Measurements from ENCODE around the gene DNMT3A. TPM values are rescaled to one million over a fixed set of nuclear protein-coding genes. Genes with fewer than 3 reads are reported as not detected.

DNMT3A gene
- total RNA-seq, 1 experiment from 2014 or later: 12.2 TPM

DNA sequence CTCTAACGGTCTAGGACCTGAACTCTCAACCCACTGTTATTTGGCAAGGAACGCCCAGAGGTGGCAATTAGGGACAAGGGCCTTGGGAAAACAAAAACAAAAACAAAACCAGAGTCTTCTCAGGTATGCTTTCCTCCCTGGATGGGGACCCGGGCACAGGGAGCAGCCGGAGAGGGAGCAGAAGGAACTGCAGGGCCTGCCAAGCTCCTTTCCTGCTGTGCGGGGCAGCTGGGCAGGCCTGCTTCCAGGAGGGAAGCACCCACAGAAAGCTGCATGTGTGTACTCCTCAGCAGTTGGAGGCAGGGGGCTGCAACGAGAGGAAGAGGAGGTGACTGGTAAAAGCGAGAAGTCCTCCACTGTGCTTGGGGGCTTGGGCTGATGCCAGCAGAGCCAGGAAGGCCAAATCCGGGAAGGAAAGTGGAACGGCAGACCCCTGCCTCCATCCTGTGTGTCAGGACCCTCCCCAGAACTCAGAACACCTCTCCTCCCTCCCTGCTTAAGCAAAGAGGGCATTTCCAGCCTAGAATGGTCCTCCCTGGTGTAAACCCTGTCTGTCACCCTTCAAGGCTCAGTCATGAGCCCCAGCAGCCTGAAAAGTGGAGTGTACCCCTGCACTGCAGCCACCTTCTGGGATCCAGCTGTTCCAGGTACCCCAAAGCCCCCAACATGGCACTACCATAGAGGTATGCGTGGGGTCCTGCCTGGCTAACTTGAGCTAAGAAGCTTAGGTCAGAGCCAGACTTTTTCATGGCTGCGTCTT lies 56.3 kb downstream of the DNMT3A start:
- Histone ChIP-seq H3K4me1 (ENCODE audit: insufficient read depth, low read length) (no peaks in the 10 kb centered on the region), H3K4me3 (ENCODE audit: low read length) (no peak overlapping the region), H3F3A (ENCODE audit: low read length, unreplicated experiment) (no peaks in the 10 kb centered on the region), H3K9me3 (ENCODE audit: low read length) (no peaks in the 10 kb centered on the region), H4K20me1 (ENCODE audit: low read length) (no peaks in the 10 kb centered on the region), H3K36me3 (ENCODE audit: low read depth, low read length) (no peaks in the 10 kb centered on the region), H3K9me2 (replicated peaks; ENCODE audit: low read length) (no peaks in the 10 kb centered on the region), H3K27ac (ENCODE audit: low read length) (no peak overlapping the region), H2AFZ (ENCODE audit: low read length) (no peak overlapping the region), H3K27me3 (ENCODE audit: low read length) (no peaks in the 10 kb centered on the region), H3K79me2 (ENCODE audit: low read length) (no peaks in the 10 kb centered on the region), H3K9ac (ENCODE audit: low read length) (no peak overlapping the region), H3K4me2 (ENCODE audit: low read length) (no peak overlapping the region)
- intact Hi-C loops (cut with micrococcal nuclease): no loop called here
- no peak for TF ChIP-seq EZH2phosphoT487 (IDR thresholded peaks at IDR 0.05; ENCODE audit: borderline replicate concordance, low read length)
- no peak for TF ChIP-seq EZH2 (IDR thresholded peaks at IDR 0.05; ENCODE audit: low read length, unreplicated experiment)
- no peak for TF ChIP-seq CTCF (conservative IDR thresholded peaks at IDR 0.05; ENCODE audit: low read depth, low read length)
- no peak for ATAC-seq
- CTCF ChIA-PET: no interaction called here
- POLR2A ChIA-PET (ENCODE audit: unreplicated experiment): no interaction called here
- DNase-seq: no peak
- no TSS peak for BruUV-seq (replicated peaks)

- Histone ChIP-seq H3K4me2 (ENCODE audit: low read length) (no peak overlapping the region), H3K27ac (ENCODE audit: low read length) (no peak overlapping the region), H3K4me3 (ENCODE audit: low read length) (no peak overlapping the region), H3K79me2 (ENCODE audit: low read length) (no peaks in the 10 kb centered on the region), H3F3A (ENCODE audit: low read length, unreplicated experiment) (no peaks in the 10 kb centered on the region), H3K4me1 (ENCODE audit: insufficient read depth, low read length) (no peaks in the 10 kb centered on the region), H3K9ac (ENCODE audit: low read length) (no peak overlapping the region), H3K9me3 (ENCODE audit: low read length) (no peaks in the 10 kb centered on the region), H3K27me3 (ENCODE audit: low read length) (no peaks in the 10 kb centered on the region), H3K36me3 (ENCODE audit: low read depth, low read length) (no peaks in the 10 kb centered on the region), H3K9me2 (replicated peaks; ENCODE audit: low read length) (no peaks in the 10 kb centered on the region), H2AFZ (ENCODE audit: low read length) (no peak overlapping the region), H4K20me1 (ENCODE audit: low read length) (no peaks in the 10 kb centered on the region)
- ATAC-seq: no peak
- no peak for TF ChIP-seq CTCF (conservative IDR thresholded peaks at IDR 0.05; ENCODE audit: low read depth, low read length)
- no peak for TF ChIP-seq EZH2phosphoT487 (IDR thresholded peaks at IDR 0.05; ENCODE audit: borderline replicate concordance, low read length)
- no peak for TF ChIP-seq EZH2 (IDR thresholded peaks at IDR 0.05; ENCODE audit: low read length, unreplicated experiment)
- BruUV-seq (replicated peaks): no TSS peak
- DNase-seq: no peak
- CTCF ChIA-PET: no interaction called here
- intact Hi-C loops (cut with micrococcal nuclease): no loop called here
- POLR2A ChIA-PET (ENCODE audit: unreplicated experiment): no interaction called here
These were observed 57.0 kb downstream of the DNMT3A start for GRCh38 chr2:25284756-25285155.

- no TSS peak for BruUV-seq (replicated peaks)
- DNase-seq (no peak), ATAC-seq (no peak)
These were observed 57.8 kb downstream of the DNMT3A start for GRCh38 chr2:25283921-25284320.

More at GRCh38 chr2:25283921-25284320, 57.8 kb downstream of the DNMT3A start:
- Histone ChIP-seq H3K9me2 (replicated peaks; ENCODE audit: low read length) (no peaks in the 10 kb centered on the region), H3K9me3 (ENCODE audit: low read length) (no peaks in the 10 kb centered on the region), H3F3A (ENCODE audit: low read length, unreplicated experiment) (no peaks in the 10 kb centered on the region), H4K20me1 (ENCODE audit: low read length) (no peaks in the 10 kb centered on the region), H3K4me1 (ENCODE audit: insufficient read depth, low read length) (no peaks in the 10 kb centered on the region), H3K27ac (ENCODE audit: low read length) (no peak overlapping the region), H3K4me3 (ENCODE audit: low read length) (no peak overlapping the region), H3K79me2 (ENCODE audit: low read length) (no peaks in the 10 kb centered on the region), H3K27me3 (ENCODE audit: low read length) (no peaks in the 10 kb centered on the region), H2AFZ (ENCODE audit: low read length) (no peak overlapping the region), H3K9ac (ENCODE audit: low read length) (no peak overlapping the region), H3K36me3 (ENCODE audit: low read depth, low read length) (no peaks in the 10 kb centered on the region), H3K4me2 (ENCODE audit: low read length) (no peak overlapping the region)
- TF ChIP-seq EZH2 (IDR thresholded peaks at IDR 0.05; ENCODE audit: low read length, unreplicated experiment) (no peak), CTCF (conservative IDR thresholded peaks at IDR 0.05; ENCODE audit: low read depth, low read length) (no peak), EZH2phosphoT487 (IDR thresholded peaks at IDR 0.05; ENCODE audit: borderline replicate concordance, low read length) (no peak)
- ChIA-PET POLR2A (ENCODE audit: unreplicated experiment) (no interaction called here), CTCF (no interaction called here)
- intact Hi-C loops (cut with micrococcal nuclease): no loop called here

Data from PC-3 (cell line).